ENCODE data around the gene COL4A2.

COL4A2 gene

GRCh38 chr13:110345266-110345665, 38.2 kb downstream of the COL4A2 start:
- TF ChIP-seq CTCF (IDR thresholded peaks at IDR 0.05): no peak
- no peak overlapping the region for H3K4me3 ChIP-seq
- H3K27ac ChIP-seq: peak overlapping the region; percentile 89 to 96
- peak; percentile 69 for DNase-seq (ENCODE audit: low spot score)

GRCh38 chr13:110345701-110346100, 38.6 kb downstream of the COL4A2 start:
- Histone ChIP-seq H3K4me3 (no peak overlapping the region), H3K27ac (peak overlapping the region; percentile 89 to 96)
- peak; percentile 49 for DNase-seq (ENCODE audit: low spot score)
- TF ChIP-seq CTCF (IDR thresholded peaks at IDR 0.05): no peak

GRCh38 chr13:110346661-110347067, 39.6 kb downstream of the COL4A2 start:
- TF ChIP-seq CTCF (IDR thresholded peaks at IDR 0.05): no peak
- peak; percentile 73 for DNase-seq (ENCODE audit: low spot score)
- Histone ChIP-seq H3K4me3 (no peak overlapping the region), H3K27ac (peak overlapping the region; percentile 89 to 96)

- peak; percentile 74 for DNase-seq (ENCODE audit: low spot score)
- Histone ChIP-seq H3K27ac (peak overlapping the region; percentile 89 to 96), H3K4me3 (no peak overlapping the region)
- TF ChIP-seq CTCF (IDR thresholded peaks at IDR 0.05): no peak
These were observed 40.0 kb downstream of the COL4A2 start for GRCh38 chr13:110347088-110347487.

- peak; percentile 96 for DNase-seq (ENCODE audit: low spot score)
- no peak for TF ChIP-seq CTCF (IDR thresholded peaks at IDR 0.05)
- Histone ChIP-seq H3K4me3 (peak overlapping the region; percentile 54), H3K27ac (peak overlapping the region; percentile 89 to 96)
These were observed 40.6 kb downstream of the COL4A2 start for GRCh38 chr13:110347535-110348308.

GRCh38 chr13:110348309-110349105, 41.4 kb downstream of the COL4A2 start:
- peak overlapping the region; percentile 89 to 96 for H3K27ac ChIP-seq
- DNase-seq (ENCODE audit: low spot score): no peak
- TF ChIP-seq CTCF (IDR thresholded peaks at IDR 0.05): no peak
- no peak overlapping the region for H3K4me3 ChIP-seq

Data from coronary artery (tissue), 2 donors.